HCT116 (cell line): ENCODE measurements around the gene LAMC3. TPM values are rescaled to one million over a fixed set of nuclear protein-coding genes. Genes with fewer than 3 reads are reported as not detected.

ENCODE experiments used
- ATAC-seq: fragments of 200-7000 bp; cut with Tn5 transposase; 2 replicates; pipeline ENCODE4 v1.9.1; 2020; ENCODE audit warnings: mild to moderate bottlenecking, moderate library complexity
- BruUV-seq: library from RNA; stranded (reverse); fragments of 400-500 nt; replicated peaks from 2 replicates; lab custom pipeline; 2021; lab: Mats Ljungman, UMichigan
- CTCF ChIA-PET: fragments of 300-600 bp; sonication (Branson Sonifier 250); formaldehyde crosslinking; loops from one replicate; lab custom pipeline; 2021; ENCODE audit warnings: antibody characterized with exemption; lab: Charles Lee
- POLR2A ChIA-PET: fragments of 300-600, 350-600 bp; sonication (Branson Sonifier 250); formaldehyde crosslinking; loops from one replicate; lab custom pipeline; 2021; ENCODE audit warnings: antibody characterized with exemption; lab: Charles Lee
- RAD21 ChIA-PET, 2 experiments: fragments of 300-600 bp; sonication (Branson Sonifier 250); formaldehyde crosslinking; loops; one replicate each; lab custom pipeline; 2023; ENCODE audit warnings: low total read pairs in 2 of 2; ENCODE audit not compliant: uncharacterized antibody in 2 of 2, unreplicated experiment in 2 of 2, low non-redundant PET in 1 of 2; lab: Charles Lee
- DNase-seq: peaks from one replicate; pipeline ENCODE4 v3.0.0-alpha.2; 2010; ENCODE audit warnings: low read depth, low spot score
- H2AFZ ChIP-seq: fragments of 200-600 bp; shearing (Covaris generic), sonication (generic); 2 replicates; pipeline ENCODE4 v1.6.1; 2017; ENCODE audit warnings: low read depth, mixed run types, mixed read lengths, antibody characterized with exemption, low read length; ENCODE audit not compliant: poor library complexity, severe bottlenecking
- H3K27ac ChIP-seq: 2 replicates; pipeline ENCODE4 v1.5.1; 2012; ENCODE audit warnings: low read depth, low read length
- H3K27me3 ChIP-seq: fragments of 200-600 bp; sonication (generic); 2 replicates; pipeline ENCODE4 v1.6.1; 2016; ENCODE audit warnings: mixed run types, low read length, mixed read lengths; ENCODE audit not compliant: insufficient read depth
- H3K36me3 ChIP-seq, 2 experiments: fragments of 200-500 bp in 1 of 2; fragments of 200-600 bp in 1 of 2; sonication (Bioruptor generic) in 1 of 2; sonication (generic) in 1 of 2; 2 replicates each; pipeline versions ENCODE4 v1.5.1 to v1.6.1; 2014 to 2016; ENCODE audit warnings: low read length in 2 of 2, inconsistent platforms in 1 of 2, mixed read lengths in 1 of 2, mixed run types in 1 of 2; ENCODE audit not compliant: insufficient read depth in 2 of 2, control insufficient read depth in 1 of 2
- H3K4me1 ChIP-seq, 2 experiments: fragments of 200-600 bp in 1 of 2; sonication (generic) in 1 of 2; 2 replicates each; pipeline versions ENCODE4 v1.5.1 to v1.6.1; 2012 to 2017; ENCODE audit warnings: low read length in 2 of 2, inconsistent platforms in 1 of 2, mild to moderate bottlenecking in 1 of 2, mixed read lengths in 1 of 2, mixed run types in 1 of 2, moderate library complexity in 1 of 2; ENCODE audit not compliant: insufficient read depth in 2 of 2, control insufficient read depth in 1 of 2
- H3K4me2 ChIP-seq: fragments of 200-600 bp; sonication (generic); 2 replicates; pipeline ENCODE4 v1.6.1; 2017; ENCODE audit warnings: mixed run types, low read length, mixed read lengths
- H3K4me3 ChIP-seq, 2 experiments: fragments of 200-600 bp in 1 of 2; sonication (generic) in 1 of 2; replicated peaks in 1 of 2; 2 replicates each; pipeline ENCODE4 v1.5.1; 2011 to 2016; ENCODE audit warnings: low read length in 2 of 2, control low read depth in 1 of 2, low read depth in 1 of 2, mild to moderate bottlenecking in 1 of 2, mixed read lengths in 1 of 2, mixed run types in 1 of 2
- H3K79me2 ChIP-seq: fragments of 200-600 bp; sonication (generic); 2 replicates; pipeline ENCODE4 v1.6.1; 2017; ENCODE audit warnings: mild to moderate bottlenecking, mixed run types, low read length, moderate library complexity, mixed read lengths; ENCODE audit not compliant: insufficient read depth
- H3K9ac ChIP-seq: fragments of 200-600 bp; sonication (generic); 2 replicates; pipeline ENCODE4 v1.6.1; 2016; ENCODE audit warnings: low read length, mixed read lengths
- H3K9me2 ChIP-seq: fragments of 200-600 bp; sonication (generic), shearing (Covaris generic); 2 replicates; pipeline ENCODE4 v1.6.1; 2017; ENCODE audit warnings: mixed run types, mild to moderate bottlenecking, moderate library complexity; ENCODE audit not compliant: insufficient read depth
- H3K9me3 ChIP-seq, 2 experiments: fragments of 200-500 bp in 1 of 2; fragments of 200-600 bp in 1 of 2; sonication (Bioruptor generic) in 1 of 2; sonication (generic) in 1 of 2; 2 replicates each; pipeline ENCODE4 v1.6.1; 2014 to 2017; ENCODE audit warnings: low read length in 2 of 2, mixed read lengths in 2 of 2, inconsistent platforms in 1 of 2, low read depth in 1 of 2, mild to moderate bottlenecking in 1 of 2, mixed run types in 1 of 2, moderate library complexity in 1 of 2; ENCODE audit not compliant: control insufficient read depth in 1 of 2, insufficient read depth in 1 of 2
- H4K20me1 ChIP-seq: fragments of 200-600 bp; sonication (generic), shearing (Covaris generic); 2 replicates; pipeline ENCODE4 v1.6.1; 2017; ENCODE audit warnings: mixed run types, mild to moderate bottlenecking, moderate library complexity; ENCODE audit not compliant: insufficient read depth
- CBX3 ChIP-seq: IDR thresholded peaks from 2 replicates; pipeline ENCODE4 v1.6.1; 2012; ENCODE audit warnings: low read depth
- EZH2 ChIP-seq: fragments of 200-600 bp; sonication (generic); IDR thresholded peaks from 2 replicates; pipeline ENCODE4 v1.6.1; 2017; ENCODE audit warnings: antibody characterized with exemption, mixed run types
- EZH2phosphoT487 ChIP-seq: fragments of 200-600 bp; IDR thresholded peaks from 2 replicates; pipeline ENCODE4 v1.6.1; 2018; ENCODE audit warnings: antibody characterized with exemption, borderline replicate concordance
- JUND ChIP-seq: IDR thresholded peaks from 2 replicates; pipeline ENCODE4 v1.6.1; 2012
- POLR2A ChIP-seq: IDR thresholded peaks from 2 replicates; pipeline ENCODE4 v1.7.0; 2011; ENCODE audit warnings: borderline replicate concordance; ENCODE audit not compliant: insufficient read depth, insufficient read length; ENCODE audit errors: extremely low read depth
- SIN3A ChIP-seq: IDR thresholded peaks from 2 replicates; pipeline ENCODE4 v1.6.1; 2012; ENCODE audit warnings: low read depth
- SP1 ChIP-seq: IDR thresholded peaks from 2 replicates; pipeline ENCODE4 v1.6.1; 2012; ENCODE audit warnings: low read depth
- SRF ChIP-seq: IDR thresholded peaks from 2 replicates; pipeline ENCODE4 v1.6.1; 2012; ENCODE audit warnings: low read depth
- ZFX ChIP-seq: fragments of 450-650 bp; IDR thresholded peaks from 2 replicates; pipeline ENCODE4 v1.6.1; 2017
- intact Hi-C: fragments of 100-400 bp; cut with micrococcal nuclease; formaldehyde crosslinking; loops from 2 replicates; pipeline ENCODE4 v1.10.0; 2022
- total RNA-seq: library from RNA; stranded (reverse); gene quantifications from one replicate; pipeline ENCODE4 v1.2.1, GENCODE V29; 2021; ENCODE audit not compliant: unreplicated experiment
- TF ChIP-seq, protein P1 (sequence below): IDR thresholded peaks from 2 replicates; pipeline ENCODE4 v1.6.1; 2011; ENCODE audit warnings: mild to moderate bottlenecking, low read length, moderate library complexity; ENCODE audit not compliant: insufficient replicate concordance; ENCODE audit errors: extremely low read depth
- TF ChIP-seq, protein P2 (sequence below): IDR thresholded peaks from 2 replicates; pipeline ENCODE4 v1.6.1; 2012; ENCODE audit warnings: low read depth
- TF ChIP-seq, protein P3 (sequence below): IDR thresholded peaks from 2 replicates; pipeline ENCODE4 v1.6.1; 2012

The LAMC3 gene
- total RNA-seq, 1 experiment from 2014 or later = 7.7 TPM

DNA sequence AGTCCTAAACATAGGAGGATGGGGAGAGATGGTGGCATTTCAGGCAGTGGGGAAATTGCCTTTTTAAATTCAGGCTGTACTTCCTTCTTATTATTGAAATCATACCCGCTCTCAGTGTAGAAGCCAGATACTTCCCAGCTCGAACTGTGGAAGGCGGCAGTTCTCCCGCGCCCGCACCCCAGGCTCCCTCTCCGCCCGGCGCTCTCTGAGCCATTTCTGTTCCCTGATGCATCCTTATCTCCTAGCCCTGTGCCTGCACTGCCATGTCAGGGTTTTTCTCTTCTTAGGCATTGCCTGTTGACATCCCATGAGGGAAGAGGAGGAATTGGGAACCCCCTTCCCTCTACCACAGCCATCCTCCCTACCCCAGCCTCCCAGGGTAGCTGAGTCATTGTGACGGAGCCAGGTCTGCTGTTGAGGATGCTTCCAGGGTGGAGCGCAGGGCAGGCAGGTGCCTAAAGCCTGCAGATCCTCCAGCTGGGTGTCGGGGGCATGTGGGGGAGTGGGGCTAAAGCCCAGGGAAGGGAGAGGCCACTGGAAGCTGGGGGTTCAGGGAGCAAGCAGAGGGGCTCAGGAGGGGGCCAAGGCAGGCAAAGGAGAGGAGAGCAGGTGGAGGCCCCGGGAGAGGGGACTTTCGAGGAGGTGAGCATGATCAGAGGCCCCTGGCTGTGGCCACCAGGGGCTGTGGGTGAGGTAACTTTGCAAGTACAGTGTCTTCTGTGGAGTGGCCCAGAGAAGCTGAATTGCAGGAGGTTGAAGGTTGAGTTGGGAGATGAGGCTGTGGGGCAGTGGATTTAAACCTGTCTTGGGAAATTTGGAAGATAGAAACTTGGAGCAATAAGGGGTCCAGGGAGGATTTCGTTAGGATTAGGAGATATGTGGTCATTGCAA, 16.2 kb downstream of the LAMC3 start:
- ATAC-seq (no peak), DNase-seq (no peak)
- Histone ChIP-seq H3K79me2 (no peaks in the 10 kb centered on the region), H3K27me3 (no peaks in the 10 kb centered on the region), H3K9ac (no peak overlapping the region), H3K9me3 (no peaks in the 10 kb centered on the region), H3K27ac (no peak overlapping the region), H3K4me3 (no peak overlapping the region), H4K20me1 (no peaks in the 10 kb centered on the region), H3K36me3 (no peaks in the 10 kb centered on the region), H3K4me1 (no peaks in the 10 kb centered on the region), H3K4me2 (no peak overlapping the region), H3K9me2 (no peaks in the 10 kb centered on the region), H2AFZ (no peak overlapping the region)
- CTCF ChIA-PET = interaction anchor here (1.8 kb wide), 1 partner anchor 21 kb away, joined by 5 read pairs; no protein-coding TSS in a partner anchor
- intact Hi-C loops = no loop called here
- POLR2A ChIA-PET = no interaction called here
- no TSS peak for BruUV-seq
- TF ChIP-seq JUND = no peak
- TF ChIP-seq SIN3A = no peak
- TF ChIP-seq EZH2 = no peak
- TF ChIP-seq POLR2A = no peak
- no peak for TF ChIP-seq SRF
- no peak for TF ChIP-seq SP1
- TF ChIP-seq, protein P1, sequence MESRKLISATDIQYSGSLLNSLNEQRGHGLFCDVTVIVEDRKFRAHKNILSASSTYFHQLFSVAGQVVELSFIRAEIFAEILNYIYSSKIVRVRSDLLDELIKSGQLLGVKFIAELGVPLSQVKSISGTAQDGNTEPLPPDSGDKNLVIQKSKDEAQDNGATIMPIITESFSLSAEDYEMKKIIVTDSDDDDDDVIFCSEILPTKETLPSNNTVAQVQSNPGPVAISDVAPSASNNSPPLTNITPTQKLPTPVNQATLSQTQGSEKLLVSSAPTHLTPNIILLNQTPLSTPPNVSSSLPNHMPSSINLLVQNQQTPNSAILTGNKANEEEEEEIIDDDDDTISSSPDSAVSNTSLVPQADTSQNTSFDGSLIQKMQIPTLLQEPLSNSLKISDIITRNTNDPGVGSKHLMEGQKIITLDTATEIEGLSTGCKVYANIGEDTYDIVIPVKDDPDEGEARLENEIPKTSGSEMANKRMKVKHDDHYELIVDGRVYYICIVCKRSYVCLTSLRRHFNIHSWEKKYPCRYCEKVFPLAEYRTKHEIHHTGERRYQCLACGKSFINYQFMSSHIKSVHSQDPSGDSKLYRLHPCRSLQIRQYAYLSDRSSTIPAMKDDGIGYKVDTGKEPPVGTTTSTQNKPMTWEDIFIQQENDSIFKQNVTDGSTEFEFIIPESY = no peak
- TF ChIP-seq, protein P2, sequence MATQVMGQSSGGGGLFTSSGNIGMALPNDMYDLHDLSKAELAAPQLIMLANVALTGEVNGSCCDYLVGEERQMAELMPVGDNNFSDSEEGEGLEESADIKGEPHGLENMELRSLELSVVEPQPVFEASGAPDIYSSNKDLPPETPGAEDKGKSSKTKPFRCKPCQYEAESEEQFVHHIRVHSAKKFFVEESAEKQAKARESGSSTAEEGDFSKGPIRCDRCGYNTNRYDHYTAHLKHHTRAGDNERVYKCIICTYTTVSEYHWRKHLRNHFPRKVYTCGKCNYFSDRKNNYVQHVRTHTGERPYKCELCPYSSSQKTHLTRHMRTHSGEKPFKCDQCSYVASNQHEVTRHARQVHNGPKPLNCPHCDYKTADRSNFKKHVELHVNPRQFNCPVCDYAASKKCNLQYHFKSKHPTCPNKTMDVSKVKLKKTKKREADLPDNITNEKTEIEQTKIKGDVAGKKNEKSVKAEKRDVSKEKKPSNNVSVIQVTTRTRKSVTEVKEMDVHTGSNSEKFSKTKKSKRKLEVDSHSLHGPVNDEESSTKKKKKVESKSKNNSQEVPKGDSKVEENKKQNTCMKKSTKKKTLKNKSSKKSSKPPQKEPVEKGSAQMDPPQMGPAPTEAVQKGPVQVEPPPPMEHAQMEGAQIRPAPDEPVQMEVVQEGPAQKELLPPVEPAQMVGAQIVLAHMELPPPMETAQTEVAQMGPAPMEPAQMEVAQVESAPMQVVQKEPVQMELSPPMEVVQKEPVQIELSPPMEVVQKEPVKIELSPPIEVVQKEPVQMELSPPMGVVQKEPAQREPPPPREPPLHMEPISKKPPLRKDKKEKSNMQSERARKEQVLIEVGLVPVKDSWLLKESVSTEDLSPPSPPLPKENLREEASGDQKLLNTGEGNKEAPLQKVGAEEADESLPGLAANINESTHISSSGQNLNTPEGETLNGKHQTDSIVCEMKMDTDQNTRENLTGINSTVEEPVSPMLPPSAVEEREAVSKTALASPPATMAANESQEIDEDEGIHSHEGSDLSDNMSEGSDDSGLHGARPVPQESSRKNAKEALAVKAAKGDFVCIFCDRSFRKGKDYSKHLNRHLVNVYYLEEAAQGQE = no peak
- TF ChIP-seq CBX3 = no peak
- TF ChIP-seq, protein P3, sequence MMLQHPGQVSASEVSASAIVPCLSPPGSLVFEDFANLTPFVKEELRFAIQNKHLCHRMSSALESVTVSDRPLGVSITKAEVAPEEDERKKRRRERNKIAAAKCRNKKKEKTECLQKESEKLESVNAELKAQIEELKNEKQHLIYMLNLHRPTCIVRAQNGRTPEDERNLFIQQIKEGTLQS = no peak
- no peak for TF ChIP-seq EZH2phosphoT487
- TF ChIP-seq ZFX = no peak
- RAD21 ChIA-PET = no interaction called here
